CD4-positive, alpha-beta T cell treated with Interleukin-12 subunit alpha and Interleukin-12 subunit beta, for 1 hour (primary cell): ENCODE results near the gene CUTA.
"Not testable (repeated sequence)": the region's sequence is repeated elsewhere in the genome, so short reads cannot be mapped to it uniquely, and the experiment has no call there.

Experiments used
- DNase-seq: peaks from one replicate; pipeline ENCODE4 v3.0.0-alpha.2; 2020

The CUTA gene

DNA sequence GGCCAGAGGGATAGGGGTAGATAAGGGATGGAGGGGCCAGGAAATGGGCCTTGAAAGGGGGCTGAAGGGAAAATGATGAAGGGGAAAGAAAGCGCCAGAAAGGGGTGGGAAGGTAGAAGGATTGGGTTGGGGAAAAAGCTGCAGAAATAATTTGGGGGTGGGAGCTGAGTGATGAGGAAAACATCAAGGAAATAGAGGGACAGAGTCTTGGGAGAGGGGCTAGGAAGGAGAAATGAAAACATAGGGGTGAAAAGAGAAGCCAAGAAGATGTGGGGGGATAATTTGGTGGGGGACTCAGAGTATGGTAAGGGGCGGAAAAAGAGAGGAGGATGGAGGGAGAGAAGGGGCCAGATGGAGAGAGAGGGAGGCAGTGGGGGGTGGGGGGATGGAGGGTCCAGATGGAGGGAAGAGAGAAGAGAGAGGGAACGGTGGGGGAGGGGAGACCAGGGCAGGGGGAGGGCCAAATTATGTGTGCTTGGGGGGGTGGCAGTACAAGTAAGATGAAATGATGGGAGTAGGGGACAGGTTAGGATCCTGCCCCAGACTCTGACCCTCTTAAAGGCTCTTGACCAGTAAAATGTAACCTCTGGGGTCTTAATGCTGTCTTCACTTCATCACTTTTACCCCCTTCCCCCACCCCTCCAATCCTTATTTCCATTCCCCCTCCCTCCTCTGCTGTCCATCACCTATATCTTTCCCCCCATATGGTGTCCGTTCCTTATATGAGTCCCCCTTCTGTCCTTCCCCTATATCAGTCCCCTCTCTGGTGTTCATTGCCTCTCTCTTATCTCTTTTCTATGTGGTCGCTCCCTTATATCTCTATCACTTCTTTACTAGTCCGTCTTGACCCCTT is 2.8 kb upstream of the CUTA start:
- no peak for DNase-seq

DNA sequence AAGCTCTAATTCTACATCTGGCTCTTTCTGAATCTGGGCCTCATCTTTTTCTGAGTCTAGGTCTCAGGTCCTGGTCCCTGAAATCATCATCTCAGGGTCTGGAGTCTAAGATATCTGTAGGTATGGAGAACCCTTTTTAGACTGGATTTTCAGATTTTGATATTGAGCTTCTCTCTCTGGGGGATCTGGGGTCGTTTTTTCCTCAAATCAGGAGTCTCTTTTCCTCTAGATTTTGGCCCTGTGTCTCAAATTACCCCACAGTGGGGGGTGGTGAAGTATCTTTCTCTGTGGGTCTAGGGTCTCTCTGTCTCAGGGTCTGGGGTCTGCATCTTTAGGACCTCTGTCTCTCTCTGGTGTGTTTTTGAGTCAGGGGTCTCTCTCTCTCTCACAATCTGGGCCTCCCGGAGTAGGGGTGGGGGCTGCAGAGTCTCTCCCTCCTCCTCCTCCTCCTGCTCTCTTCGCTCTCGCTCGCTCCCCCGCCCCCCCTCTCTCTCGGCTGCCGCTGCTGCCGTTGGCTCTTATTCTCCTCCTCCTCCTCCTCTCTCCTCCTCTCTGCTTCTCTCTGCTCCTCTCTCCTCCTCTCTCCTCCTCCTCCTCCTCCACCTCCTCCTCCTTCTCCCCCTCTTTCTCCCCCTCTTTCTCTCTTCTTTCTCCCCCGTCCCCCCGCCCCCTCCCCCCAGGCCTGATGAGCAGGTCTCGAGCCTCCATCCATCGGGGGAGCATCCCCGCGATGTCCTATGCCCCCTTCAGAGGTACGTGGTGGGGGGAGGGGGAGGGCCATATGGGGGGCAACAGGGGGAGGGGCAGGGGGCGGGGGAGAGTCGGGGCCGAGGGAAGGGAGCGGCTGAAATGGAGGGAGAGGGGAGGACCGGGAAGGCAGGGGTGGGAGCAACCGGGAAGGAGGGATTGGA is 1.9 kb upstream of the CUTA start, which contains the start of gene SYNGAP1:
Gene SYNGAP1, plus strand, starts transcription at position 486 of the 911 bp plus-strand sequence. Its CDS starts 200 bp downstream, at position 686.
- peak; percentile 64 for DNase-seq

DNA sequence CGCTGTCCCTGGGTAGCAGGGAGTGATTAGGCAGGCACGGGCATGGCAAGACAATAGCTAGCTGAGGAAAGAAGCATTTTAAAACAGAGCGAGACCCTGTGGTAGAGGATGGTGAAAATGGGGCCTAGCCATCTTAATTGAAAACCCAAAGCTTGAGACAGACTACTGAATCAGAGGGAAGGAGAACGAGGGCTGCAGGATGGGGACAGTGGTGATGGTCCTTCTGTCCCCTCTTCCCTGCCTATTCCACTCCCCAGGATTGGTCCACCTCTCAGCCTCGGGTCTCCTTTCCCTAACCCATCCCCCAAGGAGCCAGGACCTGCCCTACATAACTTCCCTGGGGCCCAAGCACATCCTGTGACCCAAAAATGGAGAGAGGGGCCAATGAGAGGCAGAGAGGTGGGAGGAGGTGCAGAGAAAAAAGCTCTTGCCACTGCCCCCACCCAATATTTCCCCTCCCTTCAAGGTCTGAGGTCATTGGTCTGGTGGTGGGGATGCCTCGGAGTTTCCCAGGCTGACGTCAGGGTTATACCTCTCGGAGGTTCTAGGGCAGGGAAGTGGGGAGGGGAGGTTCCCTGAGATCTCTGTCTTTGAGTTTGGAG is 884 bp upstream of the CUTA start:
- DNase-seq = peak; percentile 86

DNA sequence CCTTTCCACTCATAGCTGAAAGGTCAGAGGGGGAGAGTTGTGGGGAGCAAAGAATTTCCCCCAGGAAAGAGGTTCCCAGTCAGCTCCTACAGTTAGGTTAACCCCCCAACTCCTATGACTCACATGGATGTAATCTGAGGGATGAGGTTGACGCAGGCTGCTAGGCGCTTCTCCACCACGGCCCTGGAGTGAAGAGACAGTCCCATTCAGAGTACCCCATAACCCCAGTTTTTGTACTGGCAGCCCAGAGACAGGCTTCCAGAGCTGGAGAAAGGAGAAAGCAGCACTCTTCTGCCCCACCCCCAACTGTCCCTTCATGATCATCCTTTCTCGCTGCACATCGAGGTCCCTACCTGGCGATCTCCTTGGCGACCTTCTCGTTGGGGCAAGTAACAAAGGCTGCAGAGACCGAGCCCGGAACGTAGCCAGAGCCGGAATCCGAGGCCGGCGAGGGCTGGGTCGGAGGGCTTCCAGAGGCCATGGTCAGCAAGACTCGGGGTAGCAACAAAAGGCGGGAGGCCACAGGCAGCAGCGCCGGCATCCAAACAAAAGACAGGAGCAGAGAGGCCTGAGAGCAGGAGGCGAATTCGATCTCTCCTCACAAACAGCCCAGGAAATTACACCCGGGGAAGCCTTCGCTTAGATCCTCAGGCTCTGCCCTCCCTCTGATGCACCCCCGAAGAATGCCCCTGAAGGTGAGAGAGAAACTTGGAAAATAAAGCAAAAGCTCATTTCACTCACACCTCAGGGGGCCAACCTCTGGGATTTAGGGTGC is 592 bp downstream of the CUTA start:
- no peak for DNase-seq

DNA sequence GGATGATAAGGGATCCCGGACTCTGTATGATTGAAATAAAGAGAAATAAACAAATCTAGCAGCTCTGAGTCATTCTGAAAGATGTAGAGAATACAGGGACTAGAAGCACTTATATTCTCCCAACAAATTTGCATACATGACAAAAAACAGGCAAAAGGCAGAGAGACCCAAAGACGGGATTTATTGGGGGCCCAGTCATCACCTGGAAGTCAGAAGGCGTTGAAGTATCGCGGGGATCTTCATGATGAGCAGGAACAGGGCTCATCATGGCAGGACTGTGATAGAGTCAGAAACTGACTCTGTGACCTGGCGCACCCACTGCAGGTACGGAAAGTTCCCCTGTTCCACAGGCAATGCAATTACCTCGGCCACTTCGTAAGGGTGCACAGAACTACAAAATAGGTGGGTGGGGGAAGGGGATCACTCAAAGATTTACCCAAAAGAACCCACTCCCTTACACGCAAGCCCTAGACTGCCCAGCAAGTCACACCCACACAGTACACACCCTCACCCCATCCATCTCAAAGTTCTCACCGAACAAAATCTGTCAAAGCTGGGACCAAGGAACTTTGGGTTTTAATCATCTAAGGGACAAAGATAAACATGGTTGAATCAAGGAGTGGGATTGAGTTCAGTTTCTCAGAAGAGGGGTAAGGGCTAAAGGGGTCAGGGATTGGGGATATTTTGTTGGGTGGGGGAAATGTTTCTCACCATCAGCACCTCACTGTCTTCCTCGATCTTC is 1.4 kb downstream of the CUTA start:
- DNase-seq = no peak

DNA sequence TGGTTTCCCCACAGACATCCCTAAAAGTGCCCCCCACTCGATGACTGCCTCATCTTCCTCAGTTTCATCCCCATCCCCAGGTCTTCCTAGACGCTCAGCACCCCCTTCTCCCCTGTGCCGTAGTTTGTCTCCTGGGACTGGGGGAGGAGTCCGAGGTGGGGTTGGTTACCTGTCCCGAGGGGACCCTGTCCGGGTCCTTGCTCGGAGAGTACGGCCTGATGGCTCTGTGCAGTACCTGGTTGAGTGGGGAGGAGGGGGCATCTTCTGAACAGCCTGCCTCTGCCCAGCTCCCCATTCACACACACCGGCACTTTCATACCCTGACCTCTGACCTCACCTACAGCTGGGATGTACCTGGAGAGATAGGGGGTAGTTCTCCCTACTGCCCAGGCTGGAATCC is 2.1 kb downstream of the CUTA start:
- DNase-seq = no peak

DNA sequence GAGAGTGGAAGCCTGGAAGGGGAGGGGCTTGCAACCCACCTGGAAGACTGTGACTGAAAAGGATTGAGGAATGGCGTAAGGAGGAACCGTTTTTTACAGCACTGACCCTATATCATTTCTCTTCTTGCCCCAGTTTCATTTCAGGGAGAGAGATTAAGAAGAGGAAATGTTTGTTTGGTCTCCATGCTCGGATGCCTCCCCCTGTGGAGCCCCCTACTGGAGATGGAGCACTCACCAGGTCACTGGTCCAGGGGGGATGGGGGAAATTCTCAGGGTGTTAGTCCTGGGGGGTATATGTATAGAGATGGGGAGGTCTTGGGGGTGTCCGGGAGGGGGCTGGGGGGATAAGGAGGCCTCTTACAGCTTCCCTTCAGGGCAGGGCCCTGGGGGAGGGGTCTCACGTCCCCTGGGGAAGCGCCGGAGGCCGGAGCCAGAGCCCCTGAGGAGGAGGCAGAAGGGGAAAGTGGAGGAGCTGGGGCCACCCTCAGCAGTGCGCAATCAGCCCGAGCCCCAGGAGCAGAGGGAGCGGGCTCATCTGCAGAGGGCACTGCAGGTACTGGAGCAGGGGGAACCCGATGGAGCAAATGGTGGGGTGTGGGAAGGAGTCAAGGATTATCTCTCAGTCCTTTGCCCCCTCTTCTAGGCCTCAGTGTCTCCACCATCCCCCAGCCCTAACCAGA is 3.2 kb downstream of the CUTA start:
- peak; percentile 52 for DNase-seq

DNA sequence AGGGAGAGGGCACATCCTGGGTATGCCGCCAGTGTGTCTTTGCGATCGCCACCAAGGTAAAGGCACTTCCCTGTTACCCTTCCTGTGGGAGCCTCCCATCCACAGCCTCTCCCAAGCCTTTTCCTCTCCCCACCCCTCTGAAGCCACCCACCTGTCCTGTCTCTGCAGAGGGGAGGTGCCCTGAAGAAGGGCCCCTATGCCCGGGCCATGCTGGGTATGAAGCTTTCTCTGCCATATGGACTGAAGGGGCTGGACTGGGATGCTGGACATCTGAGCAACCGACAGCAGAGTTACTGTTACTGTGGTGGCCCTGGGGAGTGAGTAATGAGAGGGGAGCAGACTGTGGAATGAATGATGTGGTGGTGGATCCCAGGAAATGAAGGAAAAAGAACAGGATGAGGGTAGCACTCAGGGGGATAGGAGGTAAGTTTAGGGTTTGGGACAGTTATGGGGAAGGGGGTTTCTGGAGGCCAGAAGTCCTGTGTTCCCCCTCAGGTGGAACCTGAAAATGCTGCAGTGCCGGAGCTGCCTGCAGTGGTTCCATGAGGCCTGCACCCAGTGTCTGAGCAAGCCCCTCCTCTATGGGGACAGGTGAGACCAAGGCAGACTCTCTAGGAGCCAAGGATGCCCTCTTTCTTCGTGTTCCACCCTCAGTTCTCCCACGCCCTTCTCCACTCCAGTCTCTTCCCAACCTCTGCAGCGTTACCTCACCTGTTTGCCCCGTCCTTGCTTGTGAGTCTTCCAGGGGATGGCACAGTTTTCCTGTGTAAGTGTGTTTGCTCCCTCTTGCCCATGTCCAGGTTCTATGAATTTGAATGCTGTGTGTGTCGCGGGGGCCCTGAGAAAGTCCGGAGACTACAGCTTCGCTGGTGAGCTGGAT is 4.4 kb downstream of the CUTA start:
- DNase-seq = no peak

DNA sequence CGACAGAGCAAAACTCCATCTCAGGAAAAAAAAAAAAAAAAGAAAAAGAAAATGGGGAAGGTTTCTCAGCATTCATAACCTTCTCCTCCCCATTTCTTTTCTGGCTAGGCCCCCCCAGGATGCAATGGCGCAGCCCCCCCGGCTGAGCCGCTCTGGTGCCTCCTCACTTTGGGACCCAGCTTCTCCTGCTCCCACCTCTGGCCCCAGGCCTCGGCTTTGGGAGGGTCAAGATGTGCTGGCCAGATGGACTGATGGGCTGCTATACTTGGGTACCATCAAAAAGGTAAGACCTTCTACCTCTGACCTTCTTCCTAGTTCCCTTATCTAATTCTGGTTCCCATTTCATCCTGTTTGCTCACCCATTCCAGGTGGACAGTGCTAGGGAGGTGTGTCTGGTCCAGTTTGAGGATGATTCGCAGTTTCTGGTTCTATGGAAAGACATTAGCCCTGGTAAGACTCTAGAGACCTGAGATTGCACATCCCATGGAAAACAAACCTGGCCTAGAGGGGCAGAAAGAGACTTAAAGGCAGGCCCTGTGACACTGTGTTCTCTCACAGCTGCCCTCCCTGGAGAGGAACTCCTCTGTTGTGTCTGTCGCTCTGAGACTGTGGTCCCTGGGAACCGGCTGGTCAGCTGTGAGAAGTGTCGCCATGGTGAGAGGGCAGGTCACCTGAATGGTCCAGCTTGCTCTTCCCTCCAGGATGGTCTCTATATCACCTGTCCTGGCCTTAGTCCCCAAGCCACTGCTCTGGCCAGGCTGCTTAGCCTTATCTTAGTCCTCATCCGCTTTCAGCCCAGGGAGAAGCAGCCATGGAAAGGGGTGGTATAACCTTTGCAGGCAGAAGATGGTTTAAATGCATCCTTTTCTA is 5.5 kb downstream of the CUTA start:
- no peak for DNase-seq

DNA sequence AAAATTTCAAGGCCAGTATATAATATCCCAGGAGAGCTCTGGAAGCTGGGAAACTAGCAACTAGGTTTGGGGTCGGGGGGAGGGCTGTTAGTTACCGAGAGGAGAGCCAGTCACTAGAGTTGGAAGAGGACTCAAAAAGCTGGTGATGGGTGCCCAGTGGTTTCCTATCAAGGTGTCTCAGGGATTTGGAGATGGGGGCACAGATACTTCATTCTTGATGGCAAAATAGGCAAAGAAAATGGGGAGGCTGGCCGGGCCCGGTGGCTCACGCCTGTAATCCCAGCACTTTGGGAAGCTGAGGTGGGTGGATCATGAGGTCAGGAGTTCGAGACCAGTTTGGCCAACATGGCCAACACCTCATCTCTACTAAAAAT is 6.3 kb downstream of the CUTA start:
- no peak for DNase-seq

DNA sequence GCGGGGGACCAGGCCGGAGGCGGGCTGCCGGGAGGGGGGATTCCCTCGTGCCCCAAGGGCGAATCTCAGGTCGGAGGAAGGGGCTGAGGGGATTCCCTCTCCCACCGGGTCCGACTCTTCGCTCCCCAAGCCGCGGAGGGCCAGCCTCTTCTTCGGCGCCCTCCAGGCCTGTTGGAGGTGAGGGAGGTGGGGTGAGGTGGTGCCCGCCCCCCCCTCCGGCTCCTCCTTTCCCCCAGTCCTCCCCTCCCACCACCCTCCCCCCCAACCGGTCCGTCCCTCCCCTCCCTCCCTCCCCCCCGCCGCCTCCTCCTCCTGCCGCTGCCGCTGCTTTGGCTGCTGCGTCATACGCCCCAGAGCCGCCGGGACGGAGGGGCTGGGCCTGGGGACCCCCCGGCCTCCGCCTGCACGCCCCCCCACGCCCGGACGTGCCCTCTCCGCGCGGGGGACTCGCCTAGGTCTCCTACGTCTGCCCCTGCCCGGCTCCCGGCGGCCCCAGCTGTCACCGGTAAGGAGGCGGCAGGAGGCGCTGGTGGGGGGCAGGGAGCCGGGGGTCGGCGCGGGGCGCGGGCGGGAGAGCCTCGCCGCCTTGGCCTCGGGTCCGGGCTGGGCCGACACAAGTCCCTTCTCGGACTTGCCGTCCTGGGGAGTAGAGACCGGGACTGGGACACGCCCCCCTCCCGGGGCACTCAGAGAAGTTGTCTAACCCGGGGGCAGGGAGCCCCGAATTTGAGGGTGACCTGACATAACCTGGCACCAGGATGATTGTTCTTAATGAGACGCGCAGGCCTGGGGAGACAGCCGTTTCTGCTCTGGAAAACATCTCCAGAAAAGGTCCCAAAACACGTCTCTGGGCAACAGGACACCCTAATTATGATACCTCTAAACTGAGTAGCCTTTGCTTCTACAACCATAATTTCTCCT is 6.9 kb downstream of the CUTA start, which contains the start of gene PHF1:
Gene PHF1, plus strand, starts transcription at position 304 of the 921 bp plus-strand sequence. CDS start 1,250 bp downstream, outside the sequence.
- DNase-seq = no peak

DNA sequence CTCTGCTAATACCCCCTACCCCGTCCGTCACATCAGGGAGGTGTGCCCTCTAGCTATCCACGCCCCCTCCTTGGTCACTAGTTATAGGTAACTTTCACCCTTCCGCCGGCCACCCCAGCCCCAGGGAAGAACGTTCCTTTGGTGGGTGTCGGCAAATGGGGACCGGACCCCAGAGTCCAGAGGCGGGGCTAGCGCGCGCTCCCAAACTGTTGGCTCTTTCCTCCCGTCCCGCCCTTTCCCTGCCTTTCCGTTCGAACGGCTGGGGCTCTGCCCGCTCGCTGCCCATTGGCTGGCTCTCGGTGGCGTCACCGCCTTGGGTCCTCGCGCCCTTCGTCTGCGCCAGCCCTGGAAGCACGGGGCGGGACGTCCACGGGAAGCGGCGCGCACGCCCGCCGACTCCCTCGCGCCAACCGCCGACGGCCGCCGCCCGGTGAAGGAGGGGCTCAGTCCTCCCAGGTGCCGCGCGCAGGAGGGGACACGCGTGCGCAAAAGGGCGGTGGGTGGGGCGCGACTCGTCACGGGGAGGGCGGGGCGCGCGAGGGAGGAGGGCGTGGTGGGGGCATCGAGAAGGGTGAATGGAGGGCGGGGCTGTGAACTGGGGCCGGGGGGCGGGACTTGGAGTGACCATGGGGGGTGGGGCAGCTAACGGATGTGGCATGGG is 7.7 kb downstream of the CUTA start:
- DNase-seq = peak; percentile 99

DNA sequence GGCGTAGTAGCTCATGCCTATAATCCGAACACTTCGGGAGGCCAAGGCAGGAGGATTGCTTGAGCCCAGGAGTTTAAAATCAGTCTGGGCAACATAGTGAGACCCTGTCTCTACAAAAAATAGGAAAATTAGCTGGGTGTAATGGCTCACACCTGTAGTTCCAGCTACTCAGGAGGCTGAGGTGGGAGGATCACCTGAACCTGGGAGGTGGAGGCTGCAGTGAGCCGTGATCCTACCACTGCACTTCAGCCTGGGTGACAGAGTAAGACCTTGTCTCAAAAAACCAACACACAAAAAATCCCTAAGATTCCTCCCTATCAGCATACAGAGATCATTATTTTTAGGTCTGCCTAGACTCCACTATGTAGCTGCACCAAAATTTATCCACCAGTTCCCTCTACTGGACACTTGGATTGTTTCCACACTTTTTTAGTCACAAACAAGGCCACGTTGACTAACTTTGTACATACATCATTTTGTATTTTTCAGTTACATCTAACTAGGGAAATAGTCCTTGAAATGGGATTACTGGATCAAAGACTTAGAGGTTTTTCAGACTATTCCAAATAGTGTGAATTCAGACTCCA is 10.7 kb downstream of the CUTA start:
- DNase-seq = peak; percentile 36

DNA sequence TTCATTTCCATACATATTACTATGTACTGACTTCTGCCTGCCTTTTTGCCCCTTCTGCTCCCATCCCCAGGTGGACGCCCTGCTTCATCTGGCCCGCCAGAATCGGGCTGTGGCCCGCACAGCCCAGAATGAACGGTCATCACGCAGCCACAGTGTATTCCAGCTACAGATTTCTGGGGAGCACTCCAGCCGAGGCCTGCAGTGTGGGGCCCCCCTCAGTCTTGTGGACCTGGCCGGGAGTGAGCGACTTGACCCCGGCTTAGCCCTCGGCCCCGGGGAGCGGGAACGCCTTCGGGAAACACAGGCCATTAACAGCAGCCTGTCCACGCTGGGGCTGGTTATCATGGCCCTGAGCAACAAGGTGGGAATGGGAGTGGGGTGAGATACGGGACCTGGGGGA is 11.8 kb downstream of the CUTA start:
- no peak for DNase-seq

DNA sequence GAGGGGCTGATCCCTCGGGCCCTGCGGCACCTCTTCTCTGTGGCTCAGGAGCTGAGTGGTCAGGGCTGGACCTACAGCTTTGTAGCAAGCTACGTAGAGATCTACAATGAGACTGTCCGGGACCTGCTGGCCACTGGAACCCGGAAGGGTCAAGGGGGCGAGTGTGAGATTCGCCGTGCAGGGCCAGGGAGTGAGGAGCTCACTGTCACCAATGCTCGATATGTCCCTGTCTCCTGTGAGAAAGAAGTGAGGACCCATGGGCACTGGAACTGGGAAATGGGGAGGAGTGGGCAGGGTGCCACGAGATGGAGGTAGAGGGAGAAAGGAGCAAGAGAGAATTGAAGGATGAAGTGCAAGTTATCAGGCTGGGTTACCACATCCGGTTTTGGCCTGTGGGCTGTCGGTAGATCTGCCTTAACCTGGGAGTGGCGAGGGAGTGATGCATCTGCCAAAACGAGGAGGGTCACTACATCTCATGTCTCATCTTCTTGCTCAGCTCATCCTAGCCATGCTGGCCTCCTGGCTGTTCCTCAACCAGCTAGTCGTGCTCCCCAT is 12.4 kb downstream of the CUTA start:
- DNase-seq = peak; percentile 28

DNA sequence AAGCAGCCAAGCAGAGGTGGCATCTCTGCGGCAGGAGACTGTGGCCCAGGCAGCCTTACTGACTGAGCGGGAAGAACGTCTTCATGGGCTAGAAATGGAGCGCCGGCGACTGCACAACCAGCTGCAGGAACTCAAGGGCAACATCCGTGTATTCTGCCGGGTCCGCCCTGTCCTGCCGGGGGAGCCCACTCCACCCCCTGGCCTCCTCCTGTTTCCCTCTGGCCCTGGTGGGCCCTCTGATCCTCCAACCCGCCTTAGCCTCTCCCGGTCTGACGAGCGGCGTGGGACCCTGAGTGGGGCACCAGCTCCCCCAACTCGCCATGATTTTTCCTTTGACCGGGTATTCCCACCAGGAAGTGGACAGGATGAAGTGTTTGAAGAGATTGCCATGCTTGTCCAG is 13.0 kb downstream of the CUTA start:
- DNase-seq = no peak

DNA sequence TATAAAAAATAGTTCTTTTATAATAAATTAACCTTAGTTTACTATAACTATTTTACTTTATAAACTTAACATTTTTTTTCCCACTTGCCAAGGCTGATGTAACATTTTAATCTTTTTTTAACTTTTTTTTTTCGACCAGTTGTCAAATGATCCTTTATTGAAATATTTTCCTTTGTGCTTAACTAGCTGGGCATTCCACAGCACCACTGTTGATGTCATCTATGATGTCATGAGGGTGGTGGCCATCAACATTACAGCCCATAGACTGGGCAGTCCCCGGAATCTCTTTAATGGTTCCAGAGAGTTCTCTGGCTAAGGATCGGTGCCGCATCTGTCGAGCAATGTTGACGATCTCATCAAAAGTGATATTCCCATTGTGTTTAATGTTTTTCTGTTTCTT is 18.0 kb downstream of the CUTA start:
- not testable (repeated sequence) for DNase-seq
